ENCODE measurements around the gene PARD3.
"Not testable (repeated sequence)": the region's sequence is repeated elsewhere in the genome, so short reads cannot be mapped to it uniquely, and the experiment has no call there.

The PARD3 gene

DNA sequence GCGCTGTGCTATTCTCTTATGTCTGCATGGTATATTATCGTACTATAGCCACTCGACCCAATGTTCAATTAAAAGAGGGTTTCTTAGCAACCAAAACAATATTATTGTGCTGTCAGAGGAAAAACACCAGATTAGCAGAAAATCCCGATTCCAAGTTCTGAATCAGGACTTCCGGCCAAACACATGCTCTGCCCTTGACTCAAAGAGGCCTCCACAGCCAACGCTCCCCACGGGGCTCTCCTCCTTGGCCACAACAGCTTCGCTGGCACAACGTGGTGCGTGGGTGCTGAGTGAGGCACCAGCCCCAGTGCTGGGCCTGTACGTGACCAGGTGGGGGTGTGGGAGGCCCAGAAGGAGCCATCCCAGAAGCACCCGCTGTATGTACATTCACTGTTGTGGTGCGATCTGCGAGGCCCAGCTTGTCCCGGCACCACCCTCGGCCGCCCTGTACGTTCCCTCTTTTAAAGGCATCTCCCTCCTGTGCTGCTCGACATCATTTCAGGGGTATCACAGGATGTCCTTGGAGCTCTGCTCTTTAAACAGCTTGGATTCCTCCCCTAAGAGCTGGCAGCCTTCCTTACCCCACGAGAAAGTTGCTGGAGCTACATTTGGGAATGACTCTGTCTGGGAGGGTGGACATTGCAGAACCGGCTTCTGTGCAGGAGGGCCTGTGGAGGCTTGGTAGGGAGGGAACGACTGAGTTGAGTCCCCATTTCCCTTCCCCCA is 736.2 kb downstream of the PARD3 start:
- no peak for DNase-seq

DNA sequence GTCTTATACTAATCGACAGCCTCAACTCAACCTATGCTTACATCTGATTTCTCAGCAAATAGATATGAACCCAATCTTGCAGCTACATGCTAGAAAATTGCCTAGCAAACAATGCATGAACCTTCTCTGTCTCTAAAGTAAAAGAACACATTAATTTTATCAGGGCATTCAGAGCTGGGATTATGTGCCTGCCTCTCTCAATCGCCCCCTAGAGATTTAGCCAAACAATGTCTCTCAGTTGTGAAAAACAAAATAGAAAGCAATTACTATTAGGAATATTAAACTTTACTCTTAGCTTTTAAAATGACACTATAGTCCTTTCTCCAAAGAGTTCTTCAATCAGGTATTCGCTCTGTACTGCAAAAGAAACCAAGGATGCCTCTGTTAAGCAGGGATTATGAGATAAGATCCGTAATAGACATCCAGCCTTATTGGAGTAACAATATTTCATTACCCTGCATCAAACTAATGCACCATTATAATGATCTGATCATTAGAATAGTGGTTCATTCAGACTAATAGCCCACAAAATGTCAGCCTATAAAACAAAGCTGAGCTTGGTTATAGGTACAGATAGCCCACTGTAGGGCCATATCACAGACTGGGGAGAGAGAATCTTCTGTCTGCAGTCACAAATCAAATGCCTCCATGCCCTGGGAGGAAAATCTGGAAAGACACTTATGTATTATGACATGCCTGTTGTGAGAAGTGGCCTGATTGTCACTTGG is 736.9 kb downstream of the PARD3 start:
- DNase-seq: no peak

DNA sequence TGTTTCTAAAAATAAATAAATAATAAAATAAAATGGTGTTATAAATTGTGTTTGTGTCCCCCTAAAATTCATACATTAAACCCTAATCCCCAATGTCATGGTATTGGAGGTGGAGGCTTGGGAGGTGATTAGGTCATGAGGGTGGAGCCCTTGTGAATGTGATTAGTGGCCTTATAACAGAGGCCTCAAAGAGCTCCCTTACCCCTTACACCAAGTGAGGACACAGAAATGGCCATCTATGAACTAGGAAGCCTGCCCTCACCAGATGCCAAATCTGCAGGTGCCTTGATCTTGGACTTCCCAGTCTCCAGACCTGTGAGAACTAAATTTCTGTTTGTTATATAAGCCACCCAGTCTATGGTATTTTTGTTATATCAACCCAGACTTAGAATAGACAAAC is 738.7 kb downstream of the PARD3 start:
- no peak for DNase-seq

DNA sequence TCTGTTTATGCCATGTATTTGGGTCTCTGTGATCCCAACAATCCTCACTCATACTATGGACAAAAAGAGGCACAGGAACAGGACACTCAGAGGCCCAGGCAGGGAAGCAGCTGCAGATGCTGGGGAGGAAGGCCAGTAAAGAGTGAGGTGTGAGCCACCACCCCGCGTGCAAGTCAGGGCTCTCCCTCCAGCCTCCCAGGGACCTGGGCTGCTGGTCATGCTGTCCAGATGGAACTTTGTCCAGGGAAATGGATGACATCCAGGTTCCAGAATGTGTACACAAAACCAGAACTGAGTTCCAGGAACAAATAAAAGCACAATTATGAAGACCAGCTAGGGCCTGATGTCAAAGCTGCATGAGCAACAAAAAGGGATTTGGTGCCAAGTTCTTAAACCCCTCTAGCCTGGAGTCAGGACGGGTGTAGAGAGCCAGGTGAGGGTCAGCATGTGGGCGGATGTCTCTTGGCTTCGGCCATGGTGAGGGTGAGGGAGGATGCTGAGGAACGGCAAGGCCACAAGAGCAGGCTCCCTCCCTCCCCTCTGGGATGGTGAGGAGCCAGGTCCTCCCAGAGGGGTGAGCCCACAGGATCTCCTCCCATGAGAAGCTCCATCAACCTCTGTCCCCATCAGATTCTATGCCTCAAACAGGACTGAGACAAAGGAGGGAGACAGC is 739.7 kb downstream of the PARD3 start:
- DNase-seq: no peak

GRCh38 chr10:34074051-34074450 is 741.0 kb downstream of the PARD3 start:
- no peak for DNase-seq

DNA sequence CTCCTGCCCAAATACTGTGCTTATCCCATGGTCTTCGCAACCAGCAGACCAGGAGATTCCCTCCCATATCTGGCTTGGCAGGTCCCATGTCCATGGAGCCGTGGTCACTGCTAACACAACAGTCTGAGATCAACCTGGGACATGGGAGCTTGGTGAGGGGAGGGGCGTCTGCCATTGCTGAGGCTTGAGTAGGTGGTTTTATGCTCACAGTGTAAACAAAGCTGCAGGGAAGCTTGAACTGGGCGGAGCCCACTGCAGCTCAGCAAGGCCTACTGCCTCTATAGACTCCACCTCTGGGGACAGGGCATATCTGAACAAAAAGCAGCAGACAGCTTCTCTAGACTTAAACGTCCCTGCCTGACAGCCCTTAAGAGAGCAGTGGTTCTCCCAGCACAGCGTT is 747.4 kb downstream of the PARD3 start:
- not testable (repeated sequence) for DNase-seq

- DNase-seq: no peak
Measured at GRCh38 chr10:34063592-34063991, 751.5 kb downstream of the PARD3 start.

DNA sequence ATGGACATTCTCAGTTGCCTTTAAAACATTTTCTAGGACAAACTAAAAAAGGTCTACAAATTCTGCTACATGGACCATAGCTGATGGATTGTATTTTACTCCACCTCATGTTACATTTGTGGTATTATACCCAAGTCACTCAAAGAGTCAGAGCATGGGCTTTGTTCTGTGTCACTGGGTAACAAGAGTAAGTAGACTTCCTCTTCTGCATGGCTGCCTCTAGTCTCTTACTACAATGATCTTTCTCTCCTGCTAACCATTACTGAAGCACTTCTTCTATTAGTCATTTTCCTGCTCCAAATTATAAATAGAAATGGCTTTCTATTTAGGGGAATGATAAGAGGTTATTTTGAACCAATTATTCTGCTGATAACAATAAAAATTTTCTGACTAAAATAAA is 753.3 kb downstream of the PARD3 start:
- DNase-seq: no peak
